ENCODE measurements around the gene RPL22L1. TPM values are rescaled to one million over a fixed set of nuclear protein-coding genes. Genes with fewer than 3 reads are reported as not detected.
A peak's percentile ranks its signal among the peaks of the same experiment; 100 is the strongest.

Gene RPL22L1
- total and polyA plus RNA-seq, 8 donors = 41.1 to 115 (median 71.4) TPM

- Histone ChIP-seq H3K27me3 (no peaks in the 10 kb centered on the region), H3K9me3 (peaks cover 0 to 39% of the 10 kb centered on the region in 2 donors), H3K4me3 (no peak overlapping the region), H3K4me1 (no peaks in the 10 kb centered on the region), H3K36me3 (no peaks in the 10 kb centered on the region), H3K27ac (no peak overlapping the region)
- no peak for TF ChIP-seq CTCF (IDR thresholded peaks at IDR 0.05)
- ATAC-seq = no peak
- DNase-seq = no peak
- intact Hi-C loops (cut with DNase I) = no loop called here
These were observed 44.2 kb upstream of the RPL22L1 start for GRCh38 chr3:170914212-170914611.

GRCh38 chr3:170911051-170911450 lies 41.1 kb upstream of the RPL22L1 start:
- Histone ChIP-seq H3K27me3 (peaks cover 0 to 30% of the 10 kb centered on the region in 2 donors), H3K36me3 (no peaks in the 10 kb centered on the region), H3K27ac (no peak overlapping the region), H3K9me3 (peaks cover 0 to 22% of the 10 kb centered on the region in 2 donors), H3K4me3 (no peak overlapping the region), H3K4me1 (peaks cover 0 to 13% of the 10 kb centered on the region in 2 donors)
- ATAC-seq (no peak), DNase-seq (no peak)
- no peak for TF ChIP-seq CTCF (IDR thresholded peaks at IDR 0.05)
- intact Hi-C loops (cut with DNase I) = no loop called here

- ATAC-seq = no peak
- intact Hi-C loops (cut with DNase I) = no loop called here
These were observed 40.5 kb upstream of the RPL22L1 start for GRCh38 chr3:170910542-170910941.

GRCh38 chr3:170909129-170909903 lies 39.3 kb upstream of the RPL22L1 start:
- Histone ChIP-seq H3K27me3 (peaks cover 0 to 31% of the 10 kb centered on the region in 2 donors), H3K27ac (peak overlapping the region in 1 of 2 donors; percentile 15), H3K4me3 (peak overlapping the region in 1 of 2 donors; percentile 56), H3K4me1 (peaks cover 0 to 13% of the 10 kb centered on the region in 2 donors), H3K9me3 (peaks cover 0 to 22% of the 10 kb centered on the region in 2 donors), H3K36me3 (no peaks in the 10 kb centered on the region)
- TF ChIP-seq CTCF (IDR thresholded peaks at IDR 0.05) = no peak
- no peak for DNase-seq
- intact Hi-C loops (cut with DNase I) = no loop called here
- peak; percentile 4 for ATAC-seq

More at GRCh38 chr3:170910542-170910941, 40.5 kb upstream of the RPL22L1 start:
- peaks cover 0 to 31% of the 10 kb centered on the region in 2 donors for H3K27me3 ChIP-seq
- TF ChIP-seq CTCF (IDR thresholded peaks at IDR 0.05) = no peak
- H3K4me1 ChIP-seq = peaks cover 0 to 13% of the 10 kb centered on the region in 2 donors
- H3K9me3 ChIP-seq = peaks cover 0 to 22% of the 10 kb centered on the region in 2 donors
- H3K27ac ChIP-seq = no peak overlapping the region
- H3K4me3 ChIP-seq = no peak overlapping the region
- no peaks in the 10 kb centered on the region for H3K36me3 ChIP-seq
- DNase-seq = no peak

- intact Hi-C loops (cut with DNase I) = no loop called here
- peak; percentile 97 for ATAC-seq
- Histone ChIP-seq H3K27ac (peak within 1 kb of the TSS; percentile 31 to 43), H3K4me3 (peak within 1 kb of the TSS; percentile 56 to 60), H3K9me3 (peaks cover 0 to 22% of the 10 kb centered on the region in 2 donors), H3K36me3 (no peaks in the 10 kb centered on the region), H3K4me1 (peaks cover 0 to 13% of the 10 kb centered on the region in 2 donors), H3K27me3 (peaks cover 0 to 31% of the 10 kb centered on the region in 2 donors)
- peak; percentile 65 to 94 (median 92) for DNase-seq
- TF ChIP-seq CTCF (IDR thresholded peaks at IDR 0.05) = no peak
These were observed 38.5 kb upstream of the RPL22L1 start, which contains the start of gene EIF5A2 for GRCh38 chr3:170908235-170909116. EIF5A2 (minus strand) TSS chr3:170908637; CDS start chr3:170907806, 831 bp downstream.

Data from left lung (tissue), 10 donors.